ENCODE results near the gene KCNJ10. TPM values are rescaled to one million over a fixed set of nuclear protein-coding genes. Genes with fewer than 3 reads are reported as not detected.

The KCNJ10 gene
- total and polyA plus RNA-seq, 2 of the 13 experiments (the other 11 are each of a cell fraction or from before 2014, with no cell fraction given), result 4.4 to 10.3 TPM

DNA sequence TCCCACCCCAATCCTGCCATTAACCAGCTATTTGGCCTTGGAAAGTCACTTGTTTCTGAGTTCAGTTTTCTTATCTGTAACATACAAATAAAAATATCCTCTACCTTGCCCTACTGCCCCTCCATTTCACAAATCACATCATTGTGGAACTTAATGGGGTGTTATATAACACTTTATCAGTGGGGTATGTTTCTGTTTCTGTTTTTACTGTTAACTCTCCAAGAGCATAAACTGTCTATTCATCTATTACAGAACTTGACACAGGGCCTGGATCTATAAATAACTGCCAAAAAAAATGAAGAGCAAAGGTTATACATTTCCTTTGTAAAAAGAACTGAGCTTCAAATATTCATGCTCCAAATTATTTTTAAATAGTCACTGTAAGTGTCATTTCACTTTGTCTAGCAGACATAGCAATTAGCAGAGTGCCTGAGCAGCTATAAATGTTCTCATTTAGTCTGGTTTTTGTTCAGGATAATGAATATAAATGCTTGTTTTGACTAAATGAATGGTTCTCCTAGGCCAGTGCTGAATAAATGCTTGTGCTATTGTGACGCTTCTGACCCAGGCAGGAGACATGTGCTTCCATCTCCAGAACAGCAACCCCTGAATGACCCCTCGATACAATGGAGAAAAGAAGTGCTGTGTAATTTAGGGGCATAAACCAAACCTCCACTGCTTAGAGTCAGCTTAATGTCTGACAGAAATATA is 45.6 kb downstream of the KCNJ10 start:
- Histone ChIP-seq H3K9ac (ENCODE audit: insufficient read depth, low read depth, low read length) (no peak overlapping the region), H3K27me3 (ENCODE audit: control insufficient read depth in 1 of 2, insufficient read depth in 2 of 2, low read length in 2 of 2) (peaks cover 0 to 6% of the 10 kb centered on the region in 2 experiments; a peak in 1 of 5 replicates), H3K36me3 (replicated peaks in 1 of 2; ENCODE audit: control insufficient read depth in 1 of 2, insufficient read depth in 2 of 2, low read length in 2 of 2) (no peaks in the 10 kb centered on the region), H3K9me3 (ENCODE audit: low read length) (no peaks in the 10 kb centered on the region), H3K4me2 (ENCODE audit: low read depth, low read length) (no peak overlapping the region), H3K4me1 (ENCODE audit: insufficient read depth, low read length) (peaks cover 8% of the 10 kb centered on the region), H3K4me3 (replicated peaks in 1 of 3; ENCODE audit: insufficient read depth in 1 of 3, low read depth in 2 of 3, low read length in 3 of 3) (no peak overlapping the region), H2AFZ (ENCODE audit: low read length) (no peak overlapping the region), H3K27ac (ENCODE audit: extremely low read length, insufficient read depth, low read length) (no peak overlapping the region), H4K20me1 (ENCODE audit: insufficient read depth, low read length) (no peaks in the 10 kb centered on the region), H3K79me2 (ENCODE audit: insufficient read depth, low read length) (peaks cover 5% of the 10 kb centered on the region)
- ChIA-PET CTCF (ENCODE audit: low intra/inter-chr PET ratio, low total read pairs) (no interaction called here), POLR2A (no interaction called here)
- in situ Hi-C loops (cut with HindIII; ENCODE audit: extremely low pct_ligation_motif_present, low pct_unique_long_range_greater_than_20kb), result no loop called here
- no peak for TF ChIP-seq ATF1 (CRISPR knock-in tag; IDR thresholded peaks at IDR 0.05)
- TF ChIP-seq ZNF776 (CRISPR knock-in tag; IDR thresholded peaks at IDR 0.05), result no peak
- no peak for TF ChIP-seq ZNF44 (CRISPR knock-in tag; IDR thresholded peaks at IDR 0.05)
- no peak for TF ChIP-seq ZNF577 (CRISPR knock-in tag; IDR thresholded peaks at IDR 0.05; ENCODE audit: borderline replicate concordance, low read depth)
- TF ChIP-seq, protein P1, sequence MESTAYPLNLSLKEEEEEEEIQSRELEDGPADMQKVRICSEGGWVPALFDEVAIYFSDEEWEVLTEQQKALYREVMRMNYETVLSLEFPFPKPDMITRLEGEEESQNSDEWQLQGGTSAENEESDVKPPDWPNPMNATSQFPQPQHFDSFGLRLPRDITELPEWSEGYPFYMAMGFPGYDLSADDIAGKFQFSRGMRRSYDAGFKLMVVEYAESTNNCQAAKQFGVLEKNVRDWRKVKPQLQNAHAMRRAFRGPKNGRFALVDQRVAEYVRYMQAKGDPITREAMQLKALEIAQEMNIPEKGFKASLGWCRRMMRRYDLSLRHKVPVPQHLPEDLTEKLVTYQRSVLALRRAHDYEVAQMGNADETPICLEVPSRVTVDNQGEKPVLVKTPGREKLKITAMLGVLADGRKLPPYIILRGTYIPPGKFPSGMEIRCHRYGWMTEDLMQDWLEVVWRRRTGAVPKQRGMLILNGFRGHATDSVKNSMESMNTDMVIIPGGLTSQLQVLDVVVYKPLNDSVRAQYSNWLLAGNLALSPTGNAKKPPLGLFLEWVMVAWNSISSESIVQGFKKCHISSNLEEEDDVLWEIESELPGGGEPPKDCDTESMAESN (CRISPR knock-in tag; conservative IDR thresholded peaks at IDR 0.05), result no peak
- TF ChIP-seq JUND (CRISPR knock-in tag; IDR thresholded peaks at IDR 0.05), result no peak
- no peak for TF ChIP-seq CHD2 (IDR thresholded peaks at IDR 0.05; ENCODE audit: low read depth, low read length)
- TF ChIP-seq, protein P2, sequence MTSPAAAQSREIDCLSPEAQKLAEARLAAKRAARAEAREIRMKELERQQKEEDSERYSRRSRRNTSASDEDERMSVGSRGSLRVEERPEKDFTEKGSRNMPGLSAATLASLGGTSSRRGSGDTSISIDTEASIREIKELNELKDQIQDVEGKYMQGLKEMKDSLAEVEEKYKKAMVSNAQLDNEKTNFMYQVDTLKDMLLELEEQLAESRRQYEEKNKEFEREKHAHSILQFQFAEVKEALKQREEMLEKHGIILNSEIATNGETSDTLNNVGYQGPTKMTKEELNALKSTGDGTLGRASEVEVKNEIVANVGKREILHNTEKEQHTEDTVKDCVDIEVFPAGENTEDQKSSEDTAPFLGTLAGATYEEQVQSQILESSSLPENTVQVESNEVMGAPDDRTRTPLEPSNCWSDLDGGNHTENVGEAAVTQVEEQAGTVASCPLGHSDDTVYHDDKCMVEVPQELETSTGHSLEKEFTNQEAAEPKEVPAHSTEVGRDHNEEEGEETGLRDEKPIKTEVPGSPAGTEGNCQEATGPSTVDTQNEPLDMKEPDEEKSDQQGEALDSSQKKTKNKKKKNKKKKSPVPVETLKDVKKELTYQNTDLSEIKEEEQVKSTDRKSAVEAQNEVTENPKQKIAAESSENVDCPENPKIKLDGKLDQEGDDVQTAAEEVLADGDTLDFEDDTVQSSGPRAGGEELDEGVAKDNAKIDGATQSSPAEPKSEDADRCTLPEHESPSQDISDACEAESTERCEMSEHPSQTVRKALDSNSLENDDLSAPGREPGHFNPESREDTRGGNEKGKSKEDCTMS (CRISPR knock-in tag; conservative IDR thresholded peaks at IDR 0.05), result no peak
- no peak for TF ChIP-seq ZNF331 (CRISPR knock-in tag; IDR thresholded peaks at IDR 0.05)
- no peak for TF ChIP-seq ZNF256 (CRISPR knock-in tag; conservative IDR thresholded peaks at IDR 0.05)
- 81% methylated on average over 2 of the region's 2 CpGs for WGBS (ENCODE audit: low lambda C conversion rate)
- DNase-seq (ENCODE audit: low spot score), result no peak
- no peak for FAIRE-seq
- intact Hi-C loops (cut with micrococcal nuclease; ENCODE audit: unreplicated experiment), result no loop called here
- no TSS peak for BruUV-seq (replicated peaks)
- no peak for ATAC-seq

All from HepG2 (cell line).